Ishikawa (cell line): ENCODE results near the gene RPL22.
A peak's percentile ranks its signal among the peaks of the same experiment; 100 is the strongest.

Experiments used
- CEBPB ChIP-seq: IDR thresholded peaks from 2 replicates; pipeline ENCODE4 v1.6.1; 2012
- CREB1 ChIP-seq: IDR thresholded peaks from 2 replicates; pipeline ENCODE4 v1.6.1; 2012; ENCODE audit warnings: low read depth
- EGR1 ChIP-seq: IDR thresholded peaks from 2 replicates; pipeline ENCODE4 v1.6.1; 2012
- EP300 ChIP-seq: IDR thresholded peaks from 2 replicates; pipeline ENCODE4 v1.6.1; 2012; ENCODE audit warnings: borderline replicate concordance
- FOXM1 ChIP-seq: IDR thresholded peaks from 2 replicates; pipeline ENCODE4 v1.6.1; 2012; ENCODE audit warnings: low read depth, borderline replicate concordance
- MAX ChIP-seq: IDR thresholded peaks from 2 replicates; pipeline ENCODE4 v1.6.1; 2012
- NFIC ChIP-seq: IDR thresholded peaks from 2 replicates; pipeline ENCODE4 v1.6.1; 2012
- RAD21 ChIP-seq: IDR thresholded peaks from 2 replicates; pipeline ENCODE4 v1.6.1; 2012; ENCODE audit warnings: low read depth
- REST ChIP-seq: IDR thresholded peaks from 2 replicates; pipeline ENCODE4 v1.6.1; 2012; ENCODE audit warnings: low read depth, mild to moderate bottlenecking
- TAF1 ChIP-seq: IDR thresholded peaks from 2 replicates; pipeline ENCODE4 v1.6.1; 2012; ENCODE audit warnings: low read depth, mild to moderate bottlenecking
- TCF12 ChIP-seq: IDR thresholded peaks from 2 replicates; pipeline ENCODE4 v1.6.1; 2012; ENCODE audit warnings: low read depth
- TEAD4 ChIP-seq: IDR thresholded peaks from 2 replicates; pipeline ENCODE4 v1.6.1; 2012
- USF1 ChIP-seq: IDR thresholded peaks from 2 replicates; pipeline ENCODE4 v1.6.1; 2012
- YY1 ChIP-seq: IDR thresholded peaks from 2 replicates; pipeline ENCODE4 v1.6.1; 2012; ENCODE audit warnings: low read depth
- ZBTB7A ChIP-seq: IDR thresholded peaks from 2 replicates; pipeline ENCODE4 v1.6.1; 2012; ENCODE audit warnings: low read depth

RPL22 gene

GRCh38 chr1:6188466-6188865 lies 10.9 kb downstream of the RPL22 start:
- TF ChIP-seq TAF1: no peak
- no peak for TF ChIP-seq USF1
- no peak for TF ChIP-seq EP300
- TF ChIP-seq TCF12: no peak
- TF ChIP-seq FOXM1: no peak
- TF ChIP-seq ZBTB7A: no peak
- no peak for TF ChIP-seq TEAD4
- no peak for TF ChIP-seq NFIC
- no peak for TF ChIP-seq YY1
- no peak for TF ChIP-seq RAD21
- no peak for TF ChIP-seq EGR1
- no peak for TF ChIP-seq MAX

- TF ChIP-seq EGR1 (no peak), RAD21 (peak; percentile 41), REST (no peak)
These were observed 13.6 kb downstream of the RPL22 start for GRCh38 chr1:6185635-6186382.

GRCh38 chr1:6185151-6185550 lies 14.2 kb downstream of the RPL22 start:
- TF ChIP-seq CEBPB: no peak
- no peak for TF ChIP-seq TAF1
- TF ChIP-seq NFIC: no peak
- TF ChIP-seq EP300: no peak
- TF ChIP-seq ZBTB7A: no peak
- TF ChIP-seq USF1: no peak
- TF ChIP-seq RAD21: no peak
- no peak for TF ChIP-seq MAX
- TF ChIP-seq FOXM1: no peak
- TF ChIP-seq YY1: no peak
- TF ChIP-seq CREB1: no peak

- TF ChIP-seq MAX: no peak
- TF ChIP-seq USF1: no peak
- no peak for TF ChIP-seq CEBPB
- no peak for TF ChIP-seq TAF1
- no peak for TF ChIP-seq CREB1
- TF ChIP-seq FOXM1: no peak
- TF ChIP-seq RAD21: no peak
- TF ChIP-seq EGR1: no peak
- TF ChIP-seq TCF12: no peak
These were observed 15.2 kb downstream of the RPL22 start for GRCh38 chr1:6184083-6184783.

- TF ChIP-seq TCF12: no peak
- TF ChIP-seq RAD21: no peak
- no peak for TF ChIP-seq ZBTB7A
- TF ChIP-seq TAF1: no peak
- no peak for TF ChIP-seq CREB1
- no peak for TF ChIP-seq REST
- no peak for TF ChIP-seq TEAD4
- no peak for TF ChIP-seq CEBPB
- TF ChIP-seq USF1: no peak
- TF ChIP-seq MAX: no peak
- TF ChIP-seq NFIC: no peak
- no peak for TF ChIP-seq YY1
- no peak for TF ChIP-seq EP300
- no peak for TF ChIP-seq FOXM1
These were observed 15.8 kb downstream of the RPL22 start for GRCh38 chr1:6183520-6183989.
